ENCODE data around the gene ACLY.

DNA sequence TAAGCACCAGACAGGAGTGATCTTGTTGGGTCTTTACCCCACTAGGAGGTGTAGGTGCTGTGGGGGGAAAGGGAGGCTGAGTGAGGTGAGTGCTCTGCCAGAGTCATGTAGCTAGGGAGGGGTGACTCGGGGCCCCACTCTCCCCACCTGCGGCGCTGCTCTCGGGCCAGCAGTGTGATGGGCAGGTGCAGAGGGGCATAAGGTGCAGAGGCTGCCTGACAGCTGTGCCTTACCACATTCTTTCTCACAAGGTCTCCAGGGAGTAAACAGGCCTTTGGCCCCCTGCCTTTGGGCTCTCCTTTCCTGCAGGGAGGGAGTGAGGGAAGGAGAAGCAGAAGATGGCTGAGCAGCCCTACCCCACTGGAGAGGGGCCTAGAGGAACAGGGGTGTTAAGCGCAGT, 43.4 kb upstream of the ACLY start:
- TF ChIP-seq, protein P1, sequence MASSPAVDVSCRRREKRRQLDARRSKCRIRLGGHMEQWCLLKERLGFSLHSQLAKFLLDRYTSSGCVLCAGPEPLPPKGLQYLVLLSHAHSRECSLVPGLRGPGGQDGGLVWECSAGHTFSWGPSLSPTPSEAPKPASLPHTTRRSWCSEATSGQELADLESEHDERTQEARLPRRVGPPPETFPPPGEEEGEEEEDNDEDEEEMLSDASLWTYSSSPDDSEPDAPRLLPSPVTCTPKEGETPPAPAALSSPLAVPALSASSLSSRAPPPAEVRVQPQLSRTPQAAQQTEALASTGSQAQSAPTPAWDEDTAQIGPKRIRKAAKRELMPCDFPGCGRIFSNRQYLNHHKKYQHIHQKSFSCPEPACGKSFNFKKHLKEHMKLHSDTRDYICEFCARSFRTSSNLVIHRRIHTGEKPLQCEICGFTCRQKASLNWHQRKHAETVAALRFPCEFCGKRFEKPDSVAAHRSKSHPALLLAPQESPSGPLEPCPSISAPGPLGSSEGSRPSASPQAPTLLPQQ (tag by site-specific recombination; IDR thresholded peaks at IDR 0.05): no peak
- TF ChIP-seq, protein P2, sequence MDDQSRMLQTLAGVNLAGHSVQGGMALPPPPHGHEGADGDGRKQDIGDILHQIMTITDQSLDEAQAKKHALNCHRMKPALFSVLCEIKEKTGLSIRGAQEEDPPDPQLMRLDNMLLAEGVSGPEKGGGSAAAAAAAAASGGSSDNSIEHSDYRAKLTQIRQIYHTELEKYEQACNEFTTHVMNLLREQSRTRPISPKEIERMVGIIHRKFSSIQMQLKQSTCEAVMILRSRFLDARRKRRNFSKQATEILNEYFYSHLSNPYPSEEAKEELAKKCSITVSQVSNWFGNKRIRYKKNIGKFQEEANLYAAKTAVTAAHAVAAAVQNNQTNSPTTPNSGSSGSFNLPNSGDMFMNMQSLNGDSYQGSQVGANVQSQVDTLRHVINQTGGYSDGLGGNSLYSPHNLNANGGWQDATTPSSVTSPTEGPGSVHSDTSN (CRISPR knock-in tag; IDR thresholded peaks at IDR 0.05): no peak
- TF ChIP-seq ZNF23 (tag by site-specific recombination; IDR thresholded peaks at IDR 0.05; ENCODE audit: borderline replicate concordance) (no peak), GFI1B (tag by site-specific recombination; IDR thresholded peaks at IDR 0.05) (no peak)

Measured in HEK293 (cell line).